Stimulated activated CD4-positive, alpha-beta T cell treated with anti-CD3 and anti-CD28 coated beads, Interleukin-1b, Interleukin-23, amount 100 ng/mL, for 4 hours (primary cell): Measurements from ENCODE around the gene HOXA4.

Source experiments
- DNase-seq, 2 donors: peaks; one replicate each; pipeline ENCODE4 v3.0.0-alpha.2; 2020; ENCODE audit warnings: low read depth in 2 of 2

Gene HOXA4

DNA sequence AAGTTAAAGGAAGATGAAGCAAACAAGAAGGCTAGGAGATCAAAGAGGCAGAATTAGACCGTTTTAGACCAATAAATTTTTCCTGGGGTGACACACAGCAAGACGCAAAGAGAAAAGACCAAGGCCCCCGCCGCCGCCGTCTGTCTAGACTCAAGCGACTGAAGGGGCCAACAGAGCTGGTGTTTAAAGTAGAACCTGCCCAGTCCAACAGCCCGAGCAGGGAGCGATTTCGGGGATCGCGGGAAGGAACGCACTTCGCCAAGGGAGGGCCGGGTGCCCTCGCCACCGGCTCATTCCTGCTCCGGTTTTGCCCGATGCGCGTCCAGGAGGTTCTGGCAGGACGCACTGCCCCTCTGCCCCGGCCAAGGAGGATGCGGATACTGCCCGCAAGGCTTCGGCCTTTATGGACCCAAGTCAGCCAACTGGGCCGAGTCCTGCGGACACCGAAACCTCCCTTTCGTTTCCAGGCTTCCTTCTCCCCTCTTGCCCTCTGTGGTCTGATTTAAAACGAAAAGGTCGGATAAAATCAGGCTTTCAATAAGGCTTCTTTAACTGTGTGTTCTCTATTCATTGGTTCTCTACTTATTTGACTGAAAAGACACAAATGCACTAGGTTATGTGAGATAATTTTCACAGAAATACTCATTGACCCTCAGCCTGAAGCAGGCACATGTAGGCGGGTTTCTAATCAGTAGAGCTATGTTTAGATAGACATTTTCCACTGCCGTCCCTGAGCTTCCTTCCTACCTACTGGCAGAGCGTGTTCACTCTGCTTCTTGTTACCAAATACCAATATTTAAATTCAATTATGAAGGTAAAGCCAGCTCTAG, 28.1 kb upstream of the HOXA4 start:
- no peak for DNase-seq

DNA sequence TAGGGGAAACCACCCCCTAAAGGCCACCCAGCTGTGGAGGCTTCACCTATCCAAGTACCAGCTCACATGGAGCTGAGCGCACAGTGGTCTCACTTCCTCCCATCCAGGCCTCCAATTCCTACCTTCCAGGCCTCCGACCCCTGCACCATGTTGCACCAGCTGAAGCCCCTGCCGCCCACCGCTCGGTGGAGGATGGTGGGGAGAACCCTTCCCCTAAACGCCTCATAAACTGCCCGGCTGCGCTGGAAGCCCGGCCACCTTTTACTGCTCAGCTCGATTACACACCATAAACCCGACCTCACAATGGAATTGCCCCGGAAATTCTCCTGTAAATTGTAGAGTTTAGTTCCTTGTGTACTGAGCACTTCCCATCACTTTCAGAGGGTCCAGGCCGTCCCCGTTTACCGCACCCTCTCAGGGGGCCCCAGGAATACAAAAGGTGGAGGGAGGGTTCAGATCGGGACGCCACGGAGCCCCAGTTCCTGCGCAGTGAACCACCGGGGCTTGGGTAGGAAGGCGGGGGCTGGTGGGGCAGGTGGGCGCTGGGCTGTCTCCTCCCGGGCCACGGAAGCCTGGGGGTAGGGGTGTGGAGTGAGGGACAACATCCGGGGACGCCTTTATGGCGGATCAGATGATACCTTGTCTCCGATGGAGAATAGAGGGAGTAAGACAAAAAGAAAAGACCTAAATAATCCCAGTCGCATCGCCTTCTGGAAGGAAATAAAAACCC, 27.3 kb upstream of the HOXA4 start:
- no peak for DNase-seq

DNA sequence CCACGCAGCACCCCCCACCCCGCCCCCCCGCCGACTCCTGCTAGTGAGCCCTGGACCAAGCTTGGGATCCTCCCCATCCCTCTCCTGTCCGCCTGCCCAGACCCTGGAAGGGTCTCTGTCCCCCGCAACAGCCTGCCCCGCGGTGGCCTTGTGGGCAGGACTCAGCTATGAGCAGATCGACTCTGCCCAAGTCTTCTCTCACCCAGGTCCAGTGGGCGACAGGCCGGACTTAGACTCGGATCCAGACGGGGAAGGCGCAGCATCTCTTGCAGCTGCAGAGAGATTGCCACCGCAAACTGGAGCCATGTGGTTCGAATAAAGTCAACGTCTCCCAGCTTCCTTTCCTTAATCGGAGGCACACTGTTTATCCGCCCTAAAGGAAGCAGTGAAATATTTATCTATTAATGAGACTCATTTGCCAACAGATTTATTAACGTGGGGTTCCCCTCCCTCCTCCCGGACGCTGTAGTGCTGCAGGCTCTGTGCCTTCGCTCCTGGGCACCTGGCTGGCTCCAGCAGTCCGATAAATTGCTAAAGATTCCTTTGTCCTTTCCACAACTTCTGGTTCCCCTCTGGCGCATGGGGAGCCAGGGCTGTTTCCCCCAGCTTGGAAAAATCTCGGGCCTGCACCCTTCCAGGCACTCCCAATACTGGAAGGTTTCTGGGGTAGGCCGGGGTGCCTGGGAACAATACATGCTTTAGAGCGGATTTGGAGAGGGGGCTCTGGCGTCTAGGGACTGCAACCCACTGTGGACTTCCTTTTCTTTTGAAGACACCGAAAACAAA, 26.6 kb upstream of the HOXA4 start:
- DNase-seq: no peak

DNA sequence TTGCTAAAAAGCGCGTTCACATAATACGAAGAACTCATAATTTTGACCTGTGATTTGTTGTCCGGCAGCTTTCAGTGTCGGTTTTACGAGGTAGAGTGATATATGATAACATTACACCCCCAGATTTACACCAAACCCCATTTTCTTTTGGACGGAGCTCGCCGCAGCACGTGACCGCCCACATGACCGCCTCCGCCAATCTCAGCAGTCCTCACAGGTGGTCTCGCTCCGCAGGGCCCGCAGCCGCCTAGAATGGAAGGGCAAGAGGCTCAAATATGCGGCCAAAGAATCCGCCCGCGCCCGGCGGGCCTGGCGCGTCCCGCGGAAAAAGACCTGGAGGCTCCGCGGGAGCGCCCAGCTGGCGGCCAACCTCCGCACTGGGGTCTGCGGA, 25.9 kb upstream of the HOXA4 start, which contains the start of gene HOXA7:
Gene HOXA7, minus strand, starts transcription at position 168 of the 391 bp plus-strand sequence. Its CDS starts 130 bp downstream, at position 38.
- DNase-seq: no peak

DNA sequence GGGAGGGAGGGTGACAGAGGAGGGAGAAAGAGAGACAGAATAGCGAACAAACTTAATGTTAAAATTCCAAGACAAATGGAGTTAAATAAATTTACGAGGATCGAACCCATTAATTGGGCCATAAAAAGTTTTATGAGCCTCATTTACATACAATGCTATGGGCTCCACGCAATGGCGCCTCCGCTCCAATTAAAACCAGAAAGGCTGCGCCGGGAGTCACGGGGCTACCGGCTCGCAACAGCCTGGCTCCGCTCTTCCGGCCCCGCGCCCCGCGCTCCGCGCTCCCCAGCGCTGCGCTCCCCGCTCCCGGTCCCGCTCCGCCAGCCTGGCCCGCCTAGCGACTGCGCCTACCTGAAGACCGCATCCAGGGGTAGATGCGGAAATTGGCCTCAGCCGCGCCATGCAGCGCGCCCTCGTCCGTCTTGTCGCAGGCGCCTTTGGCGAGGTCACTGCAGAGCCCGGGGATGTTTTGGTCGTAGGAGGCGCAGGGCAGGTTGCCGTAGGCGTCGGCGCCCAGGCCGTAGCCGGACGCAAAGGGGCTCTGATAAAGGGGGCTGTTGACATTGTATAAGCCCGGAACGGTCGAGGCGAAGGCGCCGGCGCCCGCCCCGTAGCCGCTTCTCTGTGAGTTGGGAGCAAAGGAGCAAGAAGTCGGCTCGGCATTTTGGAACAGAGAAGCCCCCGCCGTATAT, 25.4 kb upstream of the HOXA4 start:
- no peak for DNase-seq

DNA sequence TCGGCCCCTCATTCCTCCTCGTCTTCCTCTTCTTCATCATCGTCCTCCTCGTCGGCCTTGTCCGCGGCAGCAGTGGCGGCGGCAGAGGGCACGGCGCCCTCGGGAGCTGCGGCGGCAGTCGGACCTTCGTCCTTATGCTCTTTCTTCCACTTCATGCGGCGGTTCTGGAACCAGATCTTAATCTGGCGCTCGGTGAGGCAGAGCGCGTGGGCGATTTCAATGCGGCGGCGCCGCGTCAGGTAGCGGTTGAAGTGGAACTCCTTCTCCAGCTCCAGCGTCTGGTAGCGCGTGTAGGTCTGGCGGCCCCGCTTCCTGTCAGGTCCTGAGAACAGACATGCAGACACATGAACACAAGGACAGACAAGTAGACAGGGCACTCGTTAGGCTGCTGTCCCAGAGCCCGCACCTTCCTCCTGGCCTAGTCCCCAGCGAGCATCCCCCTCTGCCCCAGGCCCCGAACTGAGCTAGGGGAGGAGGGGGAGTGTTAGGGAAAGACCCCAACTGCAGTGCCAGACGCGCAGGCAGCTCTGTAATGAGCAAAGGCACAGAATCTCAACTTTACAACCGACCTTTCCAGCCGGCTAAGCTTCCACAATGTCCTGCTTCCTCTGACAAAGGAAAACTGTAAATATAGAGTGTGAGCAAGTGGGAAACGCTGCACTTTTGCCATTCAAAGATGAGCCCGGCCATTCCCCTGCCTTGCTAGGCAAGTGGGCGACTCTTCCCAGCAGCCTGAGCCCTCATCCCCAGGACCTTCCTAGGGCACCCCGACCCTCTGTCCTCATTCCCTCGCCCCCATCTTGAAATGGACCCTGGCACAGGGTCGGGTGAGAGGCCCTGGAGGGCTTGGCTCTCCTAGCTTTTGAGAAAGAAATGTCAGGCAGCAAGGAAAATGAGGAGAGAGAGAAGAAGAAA, 24.6 kb upstream of the HOXA4 start:
- DNase-seq: peak in 1 of 2 donors; percentile 49

DNA sequence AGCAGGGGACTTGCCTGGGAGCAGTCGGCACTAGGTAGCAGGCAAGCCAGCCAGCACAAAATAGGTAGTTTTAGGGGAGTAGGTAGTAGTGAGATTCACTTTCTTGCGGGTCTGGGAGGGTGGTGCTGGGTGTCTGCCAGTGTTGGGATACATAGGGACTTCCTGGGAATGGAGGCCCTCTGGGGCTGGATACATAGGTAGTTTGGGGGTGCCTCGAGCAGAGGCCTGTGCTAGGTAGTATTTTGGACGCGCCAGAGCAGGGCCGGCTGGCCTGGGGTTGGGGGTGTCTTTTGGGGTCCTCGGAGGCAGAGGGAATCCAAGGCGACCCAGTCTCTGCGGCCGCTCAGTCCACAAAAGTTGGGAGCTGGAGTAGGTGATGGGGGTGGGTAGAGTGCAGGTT, 23.8 kb upstream of the HOXA4 start:
- DNase-seq: no peak

DNA sequence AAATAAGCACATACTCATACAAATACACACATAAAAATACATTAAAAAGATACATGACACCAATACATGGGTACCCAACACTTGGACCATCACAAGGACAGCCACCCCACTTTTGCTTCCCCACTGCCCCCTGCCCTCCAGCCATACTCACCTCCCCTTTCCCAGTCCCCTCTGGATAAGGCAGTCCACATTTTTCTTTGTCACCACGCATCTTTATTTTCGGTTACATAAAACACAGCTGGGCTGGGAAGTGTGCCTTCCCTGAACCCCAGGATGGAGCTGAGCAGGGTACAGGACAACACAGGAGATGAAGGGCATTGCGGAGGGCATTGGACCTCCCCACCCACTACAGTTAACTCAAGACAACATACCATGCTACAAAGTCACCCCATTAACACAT, 23.0 kb upstream of the HOXA4 start:
- no peak for DNase-seq

DNA sequence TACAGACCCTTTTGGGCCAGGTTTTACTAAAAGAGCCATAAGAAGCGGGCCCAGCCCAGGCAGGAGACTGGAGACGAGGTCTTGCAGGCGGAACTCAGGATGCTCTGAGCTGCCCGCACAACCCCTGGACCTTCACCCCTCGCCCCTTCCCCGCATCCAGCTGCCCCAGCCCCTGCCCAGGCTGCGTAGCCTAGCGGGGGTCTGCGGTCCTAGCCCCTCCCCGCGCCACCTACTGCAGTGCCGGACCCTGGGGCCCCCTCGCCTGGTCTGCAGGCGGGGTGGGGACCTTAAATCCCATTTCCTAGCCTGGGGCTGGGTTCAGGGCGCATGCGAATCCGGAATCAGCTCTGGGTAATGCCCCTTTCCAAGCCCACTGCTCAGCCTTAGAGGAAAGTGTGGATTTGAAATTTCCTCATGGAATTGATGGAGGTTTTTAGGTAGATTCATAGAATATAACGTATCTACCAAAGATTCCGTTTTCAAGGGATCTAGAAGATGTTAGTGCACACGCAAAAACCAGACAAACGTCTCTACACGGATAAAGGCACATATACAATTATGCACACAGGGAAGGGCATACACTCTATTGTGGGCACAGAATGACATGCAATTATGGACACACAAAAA, 22.4 kb upstream of the HOXA4 start:
- no peak for DNase-seq

DNA sequence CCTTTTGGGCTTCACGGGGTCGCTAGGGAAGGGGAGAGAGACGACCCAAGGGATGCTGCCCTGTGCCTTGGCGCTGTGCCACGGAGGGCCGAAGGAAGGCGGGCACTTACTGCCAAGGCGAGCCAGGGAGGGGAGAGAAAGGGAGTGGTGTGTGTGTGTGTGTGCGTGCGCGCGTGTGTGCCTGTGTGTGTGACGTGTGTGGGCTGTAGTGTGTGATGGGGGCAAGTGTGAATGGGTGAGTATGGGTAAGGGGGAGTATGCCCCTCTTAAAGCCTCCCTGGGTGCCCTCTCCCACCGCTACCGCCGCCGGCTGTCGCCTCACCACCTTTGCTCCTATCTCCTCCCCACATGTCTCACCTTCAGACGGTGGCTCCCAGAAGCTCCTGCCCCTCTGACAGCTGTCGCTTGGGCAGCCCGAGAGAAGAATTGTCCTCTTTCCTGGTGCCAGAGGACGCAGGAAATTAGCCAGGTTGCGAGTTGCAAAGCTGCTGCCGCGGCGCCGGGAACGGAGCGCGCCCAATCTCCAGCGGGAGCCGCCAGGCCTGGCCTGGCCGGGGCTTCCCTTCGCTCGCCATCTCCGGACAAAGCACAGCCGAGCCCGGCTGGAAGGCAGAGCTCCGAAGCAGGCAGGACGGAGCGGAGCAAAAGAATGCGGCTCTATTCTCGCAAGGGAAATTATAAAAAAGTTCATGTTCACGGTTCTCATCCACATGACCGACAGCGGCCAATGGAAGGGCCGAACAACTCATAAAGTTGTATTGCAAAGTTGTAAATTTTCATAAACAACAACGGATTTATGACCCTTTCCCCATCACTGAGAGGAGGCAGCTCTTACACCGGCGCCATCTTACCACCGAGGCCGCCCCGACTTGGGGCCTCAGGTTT, 21.6 kb upstream of the HOXA4 start, which contains the start of gene HOXA3:
Gene HOXA3, minus strand, starts transcription at position 653 of the 885 bp plus-strand sequence. CDS start 41,943 bp downstream, outside the sequence.
- DNase-seq: no peak

DNA sequence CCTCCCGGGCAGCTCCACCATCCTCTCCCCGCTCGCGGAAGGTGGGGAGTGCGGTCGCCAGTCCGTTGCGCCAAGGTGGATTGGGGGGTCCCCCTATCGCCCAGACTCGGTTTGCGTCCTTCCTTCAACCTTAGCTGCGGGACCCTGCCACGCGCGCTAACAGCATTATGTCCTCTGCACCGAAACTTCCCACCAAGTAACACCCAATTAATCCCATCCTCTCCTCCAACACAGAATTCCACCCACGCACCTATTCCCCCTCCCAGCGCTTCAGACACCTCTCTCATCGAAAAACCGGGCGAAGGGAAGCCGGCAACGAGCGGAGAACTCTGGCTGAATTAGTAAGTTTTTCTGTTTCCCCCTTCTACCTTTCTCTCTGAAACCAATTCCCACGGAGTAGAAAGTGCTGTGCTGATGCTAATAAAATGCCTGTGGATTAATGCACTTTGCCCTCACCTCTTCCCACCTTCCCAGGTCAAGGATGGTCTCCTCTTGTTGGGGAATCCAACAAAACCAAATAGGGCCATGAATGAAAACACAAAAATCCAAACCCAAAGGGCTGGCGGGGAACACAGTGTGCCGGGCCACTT, 20.9 kb upstream of the HOXA4 start:
- no peak for DNase-seq

DNA sequence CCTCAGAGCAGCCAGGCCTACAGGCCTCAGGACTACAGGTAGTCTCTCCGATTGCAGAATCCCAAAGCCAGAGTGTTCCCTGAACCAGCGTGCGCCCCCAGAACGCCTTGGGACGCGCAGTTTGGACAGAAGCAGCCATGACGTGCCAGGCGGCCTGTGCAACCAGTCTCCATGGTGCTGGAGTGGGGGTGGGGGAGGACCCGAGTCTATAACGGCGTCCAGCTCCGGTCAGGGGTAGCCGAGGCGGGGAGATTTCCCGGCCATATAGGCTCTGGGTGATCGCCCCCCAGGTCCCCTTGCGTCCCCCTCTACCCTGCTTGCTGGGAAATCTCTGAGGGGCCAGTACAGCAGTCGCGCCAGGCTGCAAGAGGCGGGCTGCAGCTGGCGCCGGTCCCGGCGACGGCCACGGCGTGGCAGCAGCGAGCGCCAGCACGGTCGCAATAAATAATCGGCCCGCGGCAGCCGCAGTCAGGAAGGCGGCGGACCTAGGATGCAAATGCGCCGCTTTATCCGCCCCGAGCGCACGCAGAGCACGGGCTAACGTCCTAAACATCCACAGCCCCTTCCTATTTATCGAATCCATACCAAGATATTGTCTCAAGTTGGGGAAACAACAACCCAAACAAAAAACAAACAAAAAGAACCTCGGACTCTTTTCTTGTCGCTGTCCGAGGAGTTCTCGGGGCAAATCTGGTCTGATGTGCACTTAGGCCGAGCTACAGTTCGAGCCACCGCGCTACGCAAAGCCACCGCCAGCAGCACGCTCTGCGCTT, 20.2 kb upstream of the HOXA4 start:
- DNase-seq: peak; percentile 47 to 67

DNA sequence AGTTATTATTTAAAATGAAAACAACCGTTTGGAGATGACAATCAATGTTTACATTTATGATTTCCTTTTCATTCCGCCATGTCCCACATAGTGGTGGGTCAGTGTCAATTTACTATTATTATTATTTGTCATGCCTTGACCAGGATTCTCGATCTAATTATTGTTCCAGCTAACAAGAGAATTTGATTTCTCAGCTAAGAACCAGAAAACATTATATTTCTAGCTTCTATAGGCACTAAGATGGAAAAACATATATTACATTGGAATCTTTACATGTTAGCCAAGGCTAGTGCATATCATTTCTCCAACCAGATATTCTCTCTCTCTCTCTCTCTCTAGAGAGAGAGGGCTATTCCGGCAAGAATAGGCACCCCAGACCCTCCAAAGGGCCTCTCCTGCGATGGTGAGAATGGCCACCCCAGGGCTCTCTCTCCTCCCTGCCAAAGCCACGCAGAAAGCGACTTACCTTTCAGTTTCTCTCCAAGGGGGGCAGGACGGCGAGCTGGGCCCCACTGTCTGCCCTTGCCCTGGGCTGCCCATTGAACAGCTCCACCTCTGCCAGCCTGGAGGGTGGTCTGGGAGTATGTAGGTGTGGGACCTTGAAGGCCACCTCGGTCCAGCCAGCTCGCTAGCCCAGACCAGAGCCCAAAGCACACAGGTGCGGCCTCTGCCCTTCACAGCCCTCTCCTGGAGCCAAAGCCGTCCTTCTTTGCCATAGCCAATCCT, 19.4 kb upstream of the HOXA4 start:
- DNase-seq: no peak

DNA sequence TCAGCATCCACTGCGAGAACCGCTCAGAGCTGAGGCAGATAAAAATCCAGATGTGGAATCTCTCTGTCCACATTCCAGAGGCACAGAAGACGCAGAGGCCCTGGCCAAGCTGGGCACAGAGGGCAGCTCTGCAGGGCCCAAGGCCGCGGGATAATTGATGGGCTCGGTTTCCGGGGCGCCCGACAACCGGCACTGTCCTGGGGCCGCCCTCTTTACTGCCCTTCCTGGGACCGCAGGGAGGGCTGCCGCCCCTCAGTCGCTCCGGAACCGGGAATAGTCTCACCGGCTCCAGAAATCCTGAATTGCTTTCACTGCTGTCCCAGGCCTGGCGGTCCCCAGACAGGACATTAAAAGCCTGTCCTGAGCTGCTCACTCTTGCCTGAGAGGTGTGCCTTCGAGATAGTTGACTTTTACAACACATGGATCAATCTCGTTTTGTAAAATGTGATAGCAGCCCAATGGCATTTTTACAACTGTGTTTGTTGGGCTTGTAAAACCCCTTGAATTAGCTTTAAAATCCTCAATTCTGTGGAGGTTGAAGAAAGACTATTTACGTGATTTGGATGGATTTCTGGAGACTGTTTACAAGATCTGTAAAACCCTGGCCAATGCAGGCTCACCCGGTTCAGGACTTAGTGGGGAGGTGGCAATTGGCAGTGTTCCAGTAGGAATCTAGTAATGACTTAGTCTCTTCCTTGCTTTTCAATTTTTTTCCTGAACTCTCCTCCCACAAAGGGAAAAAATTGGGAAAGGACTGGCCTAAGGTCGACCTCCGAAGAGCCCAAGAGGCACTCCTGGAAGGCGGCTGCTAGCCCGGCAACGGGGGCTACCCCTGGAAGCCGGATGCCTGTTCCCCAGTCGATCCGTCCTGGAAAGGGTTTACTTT, 18.4 kb upstream of the HOXA4 start:
- DNase-seq: no peak

DNA sequence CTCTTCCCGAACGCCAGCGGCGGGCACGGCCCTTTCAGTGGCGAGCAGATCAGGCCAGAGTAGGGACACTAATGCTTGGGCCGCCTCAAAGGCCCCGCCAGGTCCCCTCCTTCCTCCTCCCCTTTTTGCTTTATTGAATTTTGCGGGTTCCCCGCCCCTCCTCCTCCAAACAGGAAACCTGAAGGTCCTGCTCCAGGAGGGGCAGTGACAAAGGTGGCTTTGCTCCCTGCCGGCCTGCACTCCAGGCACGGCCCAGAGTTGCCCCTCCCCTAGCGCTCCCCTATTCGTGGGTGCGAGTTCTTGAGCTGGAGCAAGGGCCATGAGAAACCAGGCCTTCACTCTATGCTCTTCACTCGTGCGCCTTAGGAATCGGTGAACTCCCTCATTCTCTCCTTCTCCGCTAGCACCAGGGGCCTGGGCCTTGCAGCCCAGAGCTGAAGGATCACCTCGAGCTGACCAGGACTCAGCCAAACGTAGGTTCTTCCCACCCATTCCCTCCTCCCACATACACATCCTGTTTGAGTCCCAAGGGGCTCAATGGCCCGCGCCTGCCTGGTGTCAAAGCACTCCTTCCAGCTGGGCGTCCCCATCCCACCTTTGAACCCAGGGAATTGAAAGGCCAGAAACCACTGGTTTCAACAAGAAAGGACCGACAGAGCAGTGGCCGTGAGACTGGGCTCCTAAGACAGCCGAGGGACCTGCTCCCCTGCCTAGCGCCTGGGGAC, 17.6 kb upstream of the HOXA4 start:
- no peak for DNase-seq
